22Rv1 (cell line): Measurements from ENCODE around the gene DNASE1L1.

Experiments used
- CTCF ChIP-seq: fragments of 450-650 bp; IDR thresholded peaks from 2 replicates; pipeline ENCODE4 v1.5.1; 2017; ENCODE audit warnings: mild to moderate bottlenecking
- ZFX ChIP-seq: fragments of 450-650 bp; IDR thresholded peaks from 2 replicates; pipeline ENCODE4 v1.6.1; 2017; ENCODE audit warnings: antibody characterized with exemption, borderline replicate concordance

GRCh38 chrX:154384284-154384892, 24.7 kb downstream of the DNASE1L1 start:
- no peak for TF ChIP-seq CTCF
- no peak for TF ChIP-seq ZFX
